ENCODE data around the gene ACTN4.
A peak's percentile ranks its signal among the peaks of the same experiment; 100 is the strongest.
"Not testable (repeated sequence)": the region's sequence is repeated elsewhere in the genome, so short reads cannot be mapped to it uniquely, and the experiment has no call there.

The ACTN4 gene

GRCh38 chr19:38766276-38767047 is 119.0 kb downstream of the ACTN4 start:
- DNase-seq (ENCODE audit: low read depth in 2 of 2), result no peak

- peak; percentile 86 to 90 for DNase-seq (ENCODE audit: low read depth in 2 of 2)
Observed at GRCh38 chr19:38769635-38770211, 122.3 kb downstream of the ACTN4 start.

DNA sequence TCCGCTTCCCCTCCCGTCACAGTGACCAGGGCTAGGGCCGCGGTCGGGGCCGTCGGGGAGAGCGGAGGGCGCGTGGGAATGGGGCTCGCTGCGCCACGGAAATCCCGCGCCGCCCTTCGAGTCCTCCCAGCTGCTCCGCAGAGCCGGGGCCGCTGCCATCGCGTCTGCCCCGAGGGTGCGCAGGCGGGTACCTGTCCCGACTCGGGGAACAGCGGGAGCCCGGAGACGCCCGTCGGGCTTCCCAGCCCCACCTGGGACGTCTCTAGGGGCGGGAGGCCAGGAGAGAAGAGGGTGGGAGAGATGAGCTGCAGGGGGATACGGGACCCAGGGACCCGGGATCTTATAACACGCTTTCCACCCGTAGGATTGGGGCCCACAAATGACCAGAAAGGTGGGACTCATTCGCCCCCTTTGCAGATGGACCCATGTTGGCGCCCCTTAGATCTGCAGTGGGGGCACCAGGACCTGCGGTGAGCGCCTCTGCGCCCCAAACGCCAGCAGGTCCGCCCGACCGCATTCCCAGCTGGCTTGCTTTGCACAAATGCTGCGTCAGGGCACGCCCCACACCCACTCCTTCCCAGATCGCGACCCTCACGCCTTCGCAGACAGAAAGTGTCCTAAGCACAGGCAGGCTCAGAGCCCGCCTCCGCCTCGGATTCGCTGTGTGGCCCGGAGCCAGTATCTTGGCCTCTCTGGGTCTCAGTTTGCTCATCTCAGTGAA is 122.9 kb downstream of the ACTN4 start:
- DNase-seq (ENCODE audit: low read depth in 2 of 2), result not testable (repeated sequence)

GRCh38 chr19:38770949-38771275 is 123.5 kb downstream of the ACTN4 start:
- not testable (repeated sequence) for DNase-seq (ENCODE audit: low read depth in 2 of 2)

- DNase-seq (ENCODE audit: low read depth in 2 of 2), result not testable (repeated sequence)
Observed at GRCh38 chr19:38771569-38771968, 124.1 kb downstream of the ACTN4 start.

DNA sequence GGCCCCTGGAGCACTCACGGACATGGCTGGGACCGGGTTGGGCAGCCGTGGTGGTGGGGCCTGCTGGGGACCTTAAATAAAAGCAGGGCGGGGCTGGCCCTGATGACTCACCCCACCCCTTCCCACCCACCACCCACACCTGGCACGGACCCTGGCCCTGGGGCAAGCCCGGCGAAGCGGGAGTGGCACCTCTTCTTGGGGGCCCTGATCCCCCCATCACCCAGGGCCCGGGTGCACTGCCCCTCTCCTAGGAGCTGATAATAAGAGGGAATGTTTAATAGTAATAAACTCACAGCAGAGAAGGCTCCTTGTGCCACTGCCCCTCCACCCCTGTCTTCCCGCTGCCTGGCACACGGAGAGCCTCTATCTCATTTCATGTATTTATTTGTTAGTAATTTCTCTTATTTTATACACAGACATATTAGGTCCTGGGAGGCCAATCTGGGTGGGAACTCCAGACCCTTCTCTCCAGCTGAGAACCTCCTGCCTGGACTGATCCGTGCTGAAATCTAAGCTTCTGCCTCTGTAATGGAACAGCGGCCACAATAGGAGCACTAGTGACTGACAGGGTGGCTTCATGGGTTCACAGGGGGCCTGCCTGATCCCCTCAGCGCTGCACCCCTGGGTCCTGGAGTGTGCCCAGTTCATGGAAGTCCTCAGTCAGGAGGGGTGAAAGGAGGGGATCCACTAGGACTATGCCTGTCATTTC is 126.2 kb downstream of the ACTN4 start, which contains the start of gene LGALS7:
Gene LGALS7 (minus strand): TSS at position 49 of the 709 bp plus-strand sequence. CDS start 25 bp downstream, at position 24.
- DNase-seq (ENCODE audit: low read depth in 2 of 2), result no peak

GRCh38 chr19:38774181-38774950 is 126.9 kb downstream of the ACTN4 start:
- no peak for DNase-seq (ENCODE audit: low read depth in 2 of 2)

GRCh38 chr19:38778733-38779132 is 131.3 kb downstream of the ACTN4 start:
- DNase-seq (ENCODE audit: low read depth in 2 of 2), result no peak

DNA sequence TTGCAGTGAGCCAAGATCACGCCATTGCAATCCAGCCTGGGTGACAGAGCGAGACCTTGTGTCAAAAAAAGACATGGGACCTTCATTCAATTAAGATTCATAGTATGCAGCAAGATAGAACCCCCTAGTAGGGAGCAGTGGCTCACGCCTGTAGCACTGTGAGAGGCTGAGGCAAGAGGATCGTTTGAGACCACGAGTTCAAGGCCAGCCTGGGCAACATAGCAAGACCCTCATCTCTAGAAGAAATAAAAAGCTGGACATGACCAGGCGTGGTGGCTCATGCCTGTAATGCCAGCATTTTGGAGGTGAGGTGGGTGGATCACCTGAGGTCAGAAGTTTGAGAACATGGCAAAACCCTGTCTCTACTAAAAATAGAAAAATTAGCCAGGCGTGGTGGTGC is 133.0 kb downstream of the ACTN4 start:
- DNase-seq (ENCODE audit: low read depth in 2 of 2), result no peak

- no peak for DNase-seq (ENCODE audit: low read depth in 2 of 2)
Observed at GRCh38 chr19:38781058-38781457, 133.6 kb downstream of the ACTN4 start.

All from stimulated activated CD8-positive, alpha-beta memory T cell treated with anti-CD3 and anti-CD28 coated beads, Interleukin-7, amount 100 ng/mL, for 1 hour (primary cell).